Epidermal melanocyte (primary cell): Measurements from ENCODE around the gene ZNF275.
"Not testable (repeated sequence)": the region's sequence is repeated elsewhere in the genome, so short reads cannot be mapped to it uniquely, and the experiment has no call there.

ENCODE experiments used
- DNase-seq: peaks from one replicate; pipeline ENCODE4 v3.0.0; 2011; ENCODE audit warnings: low spot score; ENCODE audit not compliant: insufficient read length

The ZNF275 gene

GRCh38 chrX:153357877-153358276 lies 23.9 kb downstream of the ZNF275 start:
- no peak for DNase-seq

GRCh38 chrX:153361781-153362397 lies 27.9 kb downstream of the ZNF275 start:
- no peak for DNase-seq

GRCh38 chrX:153365670-153366069 lies 31.7 kb downstream of the ZNF275 start:
- DNase-seq, result no peak

- DNase-seq, result no peak
These were observed 32.2 kb downstream of the ZNF275 start for GRCh38 chrX:153366119-153366518.

- no peak for DNase-seq
These were observed 33.1 kb downstream of the ZNF275 start for GRCh38 chrX:153366878-153367538.

GRCh38 chrX:153370293-153371055 lies 36.5 kb downstream of the ZNF275 start:
- no peak for DNase-seq

- no peak for DNase-seq
These were observed 37.3 kb downstream of the ZNF275 start for GRCh38 chrX:153371256-153371655.

- no peak for DNase-seq
These were observed 39.0 kb downstream of the ZNF275 start for GRCh38 chrX:153372949-153373348.

GRCh38 chrX:153374426-153374825 lies 40.5 kb downstream of the ZNF275 start:
- DNase-seq, result no peak

GRCh38 chrX:153375571-153375970 lies 41.6 kb downstream of the ZNF275 start:
- DNase-seq, result no peak

- DNase-seq, result no peak
These were observed 43.8 kb downstream of the ZNF275 start for GRCh38 chrX:153377727-153378126.

- DNase-seq, result no peak
These were observed 44.7 kb downstream of the ZNF275 start for GRCh38 chrX:153378607-153379006.

- no peak for DNase-seq
These were observed 45.6 kb downstream of the ZNF275 start for GRCh38 chrX:153379508-153379907.

- DNase-seq, result no peak
These were observed 46.1 kb downstream of the ZNF275 start for GRCh38 chrX:153379971-153380581.

- no peak for DNase-seq
These were observed 46.7 kb downstream of the ZNF275 start for GRCh38 chrX:153380691-153381090.

GRCh38 chrX:153381684-153382532 lies 48.0 kb downstream of the ZNF275 start:
- DNase-seq, result no peak

- DNase-seq, result no peak
These were observed 48.9 kb downstream of the ZNF275 start for GRCh38 chrX:153382563-153383482.

- DNase-seq, result no peak
These were observed 50.4 kb downstream of the ZNF275 start for GRCh38 chrX:153384390-153384789.

GRCh38 chrX:153384973-153385372 lies 51.0 kb downstream of the ZNF275 start:
- not testable (repeated sequence) for DNase-seq

- no peak for DNase-seq
These were observed 52.1 kb downstream of the ZNF275 start for GRCh38 chrX:153386097-153386496.
